Measurements from ENCODE around the gene BSN.

DNA sequence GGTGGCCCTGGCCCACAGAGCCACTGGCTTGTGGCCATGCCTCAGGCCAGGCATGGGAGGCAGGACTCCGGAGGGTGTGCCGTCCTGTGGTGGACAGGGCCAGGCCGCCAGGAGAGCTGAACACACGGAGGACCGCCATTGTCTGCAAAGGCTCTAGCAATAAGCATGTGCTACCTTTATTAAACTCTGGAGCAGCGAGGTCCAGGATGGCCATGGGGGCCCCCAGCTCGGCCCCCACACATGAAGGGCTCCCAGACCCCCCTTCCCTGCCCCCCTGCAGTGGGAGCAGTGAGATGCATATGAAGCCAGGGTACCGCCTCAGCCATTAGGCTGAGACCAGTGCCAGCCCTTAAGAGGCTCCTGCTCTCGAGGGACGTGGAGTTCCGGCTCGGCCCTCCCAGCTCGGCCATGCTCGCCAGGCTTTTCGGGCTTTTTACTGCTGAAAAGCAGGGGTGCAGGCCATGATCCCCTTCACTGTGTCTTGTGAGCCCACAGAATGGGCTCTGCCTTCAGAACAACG is 162.5 kb downstream of the BSN start:
- TF ChIP-seq, protein P1, sequence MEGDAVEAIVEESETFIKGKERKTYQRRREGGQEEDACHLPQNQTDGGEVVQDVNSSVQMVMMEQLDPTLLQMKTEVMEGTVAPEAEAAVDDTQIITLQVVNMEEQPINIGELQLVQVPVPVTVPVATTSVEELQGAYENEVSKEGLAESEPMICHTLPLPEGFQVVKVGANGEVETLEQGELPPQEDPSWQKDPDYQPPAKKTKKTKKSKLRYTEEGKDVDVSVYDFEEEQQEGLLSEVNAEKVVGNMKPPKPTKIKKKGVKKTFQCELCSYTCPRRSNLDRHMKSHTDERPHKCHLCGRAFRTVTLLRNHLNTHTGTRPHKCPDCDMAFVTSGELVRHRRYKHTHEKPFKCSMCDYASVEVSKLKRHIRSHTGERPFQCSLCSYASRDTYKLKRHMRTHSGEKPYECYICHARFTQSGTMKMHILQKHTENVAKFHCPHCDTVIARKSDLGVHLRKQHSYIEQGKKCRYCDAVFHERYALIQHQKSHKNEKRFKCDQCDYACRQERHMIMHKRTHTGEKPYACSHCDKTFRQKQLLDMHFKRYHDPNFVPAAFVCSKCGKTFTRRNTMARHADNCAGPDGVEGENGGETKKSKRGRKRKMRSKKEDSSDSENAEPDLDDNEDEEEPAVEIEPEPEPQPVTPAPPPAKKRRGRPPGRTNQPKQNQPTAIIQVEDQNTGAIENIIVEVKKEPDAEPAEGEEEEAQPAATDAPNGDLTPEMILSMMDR (conservative IDR thresholded peaks at IDR 0.05; ENCODE audit: low read depth in 2 of 2): no peak
- TF ChIP-seq ZNF114 (CRISPR knock-in tag; IDR thresholded peaks at IDR 0.05) (no peak), EZH2 (IDR thresholded peaks at IDR 0.05; ENCODE audit: low read depth, unreplicated experiment) (no peak), REST (IDR thresholded peaks at IDR 0.05; ENCODE audit: unreplicated experiment) (no peak)
